ENCODE measurements around the gene MDM1. TPM values are rescaled to one million over a fixed set of nuclear protein-coding genes. Genes with fewer than 3 reads are reported as not detected.

MDM1 gene
- total RNA-seq, 3 donors from 2014 or later = 10.6 to 11.1 (median 11.1) TPM

- no peak for ATAC-seq
- no peaks in the 10 kb centered on the region for H3K9me3 Mint-ChIP-seq
- DNase-seq = no peak
- H3K36me3 Mint-ChIP-seq (ENCODE audit: insufficient read depth) = peaks cover 12% of the 10 kb centered on the region
- no peaks in the 10 kb centered on the region for H3K27me3 Mint-ChIP-seq (ENCODE audit: low read depth)
- H3K4me3 Mint-ChIP-seq = no peak overlapping the region
- H3K4me1 Mint-ChIP-seq (ENCODE audit: low read depth) = no peaks in the 10 kb centered on the region
Observed at GRCh38 chr12:68319988-68320623, 12.1 kb downstream of the MDM1 start.

GRCh38 chr12:68317047-68317667 is 15.0 kb downstream of the MDM1 start:
- no peak for ATAC-seq
- no peaks in the 10 kb centered on the region for H3K4me1 Mint-ChIP-seq (ENCODE audit: low read depth)
- H3K27me3 Mint-ChIP-seq (ENCODE audit: low read depth) = no peaks in the 10 kb centered on the region
- DNase-seq = peak; percentile 36
- H3K36me3 Mint-ChIP-seq (ENCODE audit: insufficient read depth) = peaks cover 14% of the 10 kb centered on the region
- no peaks in the 10 kb centered on the region for H3K9me3 Mint-ChIP-seq
- H3K4me3 Mint-ChIP-seq = no peak overlapping the region

GRCh38 chr12:68310370-68310769 is 21.8 kb downstream of the MDM1 start:
- H3K4me1 Mint-ChIP-seq (ENCODE audit: low read depth) = peaks cover 10% of the 10 kb centered on the region
- no peak for ATAC-seq

GRCh38 chr12:68306564-68306963 is 25.6 kb downstream of the MDM1 start:
- Mint-ChIP-seq H3K4me3 (no peak overlapping the region), H3K36me3 (ENCODE audit: insufficient read depth) (peaks cover 48% of the 10 kb centered on the region), H3K27me3 (ENCODE audit: low read depth) (no peaks in the 10 kb centered on the region), H3K9me3 (no peaks in the 10 kb centered on the region), H3K4me1 (ENCODE audit: low read depth) (peaks cover 10% of the 10 kb centered on the region)
- no peak for DNase-seq
- peak; percentile 48 to 52 for ATAC-seq

More at GRCh38 chr12:68310370-68310769, 21.8 kb downstream of the MDM1 start:
- Mint-ChIP-seq H3K27me3 (ENCODE audit: low read depth) (no peaks in the 10 kb centered on the region), H3K4me3 (no peak overlapping the region), H3K36me3 (ENCODE audit: insufficient read depth) (peaks cover 36% of the 10 kb centered on the region), H3K9me3 (no peaks in the 10 kb centered on the region)
- no peak for DNase-seq

- Mint-ChIP-seq H3K27me3 (ENCODE audit: low read depth) (no peaks in the 10 kb centered on the region), H3K4me3 (no peak overlapping the region), H3K36me3 (ENCODE audit: insufficient read depth) (peaks cover 60% of the 10 kb centered on the region), H3K9me3 (no peaks in the 10 kb centered on the region), H3K4me1 (ENCODE audit: low read depth) (peaks cover 10% of the 10 kb centered on the region)
- DNase-seq (no peak), ATAC-seq (no peak)
Observed at GRCh38 chr12:68305278-68305677, 26.9 kb downstream of the MDM1 start.

GRCh38 chr12:68304626-68305025 is 27.5 kb downstream of the MDM1 start:
- ATAC-seq = no peak
- Mint-ChIP-seq H3K36me3 (ENCODE audit: insufficient read depth) (peaks cover 66% of the 10 kb centered on the region), H3K4me1 (ENCODE audit: low read depth) (peaks cover 10% of the 10 kb centered on the region), H3K9me3 (peaks cover 3% of the 10 kb centered on the region), H3K4me3 (no peak overlapping the region), H3K27me3 (ENCODE audit: low read depth) (no peaks in the 10 kb centered on the region)
- no peak for DNase-seq

- peaks cover 10% of the 10 kb centered on the region for H3K4me1 Mint-ChIP-seq (ENCODE audit: low read depth)
- DNase-seq (no peak), ATAC-seq (no peak)
- no peaks in the 10 kb centered on the region for H3K27me3 Mint-ChIP-seq (ENCODE audit: low read depth)
- H3K9me3 Mint-ChIP-seq = peaks cover 10% of the 10 kb centered on the region
- H3K36me3 Mint-ChIP-seq (ENCODE audit: insufficient read depth) = peaks cover 69% of the 10 kb centered on the region
- H3K4me3 Mint-ChIP-seq = no peak overlapping the region
Observed at GRCh38 chr12:68303850-68304249, 28.3 kb downstream of the MDM1 start.

- DNase-seq (no peak), ATAC-seq (no peak)
- Mint-ChIP-seq H3K9me3 (peaks cover 10% of the 10 kb centered on the region), H3K36me3 (ENCODE audit: insufficient read depth) (peaks cover 60% of the 10 kb centered on the region), H3K4me1 (ENCODE audit: low read depth) (peaks cover 4% of the 10 kb centered on the region), H3K4me3 (no peak overlapping the region), H3K27me3 (ENCODE audit: low read depth) (no peaks in the 10 kb centered on the region)
Observed at GRCh38 chr12:68297929-68298328, 34.2 kb downstream of the MDM1 start.

GRCh38 chr12:68294251-68294650 is 37.9 kb downstream of the MDM1 start:
- Mint-ChIP-seq H3K9me3 (peaks cover 3% of the 10 kb centered on the region), H3K27me3 (ENCODE audit: low read depth) (no peaks in the 10 kb centered on the region), H3K36me3 (ENCODE audit: insufficient read depth) (peaks cover 29% of the 10 kb centered on the region), H3K4me1 (ENCODE audit: low read depth) (peaks cover 38% of the 10 kb centered on the region), H3K4me3 (no peak overlapping the region)
- ATAC-seq = no peak
- DNase-seq = no peak

GRCh38 chr12:68293347-68293746 is 38.8 kb downstream of the MDM1 start:
- Mint-ChIP-seq H3K36me3 (ENCODE audit: insufficient read depth) (peaks cover 21% of the 10 kb centered on the region), H3K9me3 (no peaks in the 10 kb centered on the region), H3K27me3 (ENCODE audit: low read depth) (no peaks in the 10 kb centered on the region), H3K4me1 (ENCODE audit: low read depth) (peaks cover 39% of the 10 kb centered on the region), H3K4me3 (no peak overlapping the region)
- DNase-seq (no peak), ATAC-seq (no peak)

GRCh38 chr12:68292151-68292943 is 39.8 kb downstream of the MDM1 start:
- ATAC-seq (no peak), DNase-seq (no peak)
- H3K4me1 Mint-ChIP-seq (ENCODE audit: low read depth) = peaks cover 40% of the 10 kb centered on the region
- H3K27me3 Mint-ChIP-seq (ENCODE audit: low read depth) = no peaks in the 10 kb centered on the region
- H3K9me3 Mint-ChIP-seq = no peaks in the 10 kb centered on the region
- no peak overlapping the region for H3K4me3 Mint-ChIP-seq
- H3K36me3 Mint-ChIP-seq (ENCODE audit: insufficient read depth) = peaks cover 16% of the 10 kb centered on the region

GRCh38 chr12:68291396-68292036 is 40.6 kb downstream of the MDM1 start:
- Mint-ChIP-seq H3K36me3 (ENCODE audit: insufficient read depth) (peaks cover 10% of the 10 kb centered on the region), H3K27me3 (ENCODE audit: low read depth) (no peaks in the 10 kb centered on the region), H3K4me3 (no peak overlapping the region), H3K4me1 (ENCODE audit: low read depth) (peaks cover 43% of the 10 kb centered on the region), H3K9me3 (no peaks in the 10 kb centered on the region)
- ATAC-seq = no peak
- no peak for DNase-seq

- no peaks in the 10 kb centered on the region for H3K9me3 Mint-ChIP-seq
- peaks cover 9% of the 10 kb centered on the region for H3K36me3 Mint-ChIP-seq (ENCODE audit: insufficient read depth)
- DNase-seq = peak; percentile 6
- H3K4me1 Mint-ChIP-seq (ENCODE audit: low read depth) = peaks cover 43% of the 10 kb centered on the region
- peak; percentile 95 to 98 for ATAC-seq
- H3K4me3 Mint-ChIP-seq = peak overlapping the region; percentile 41
- no peaks in the 10 kb centered on the region for H3K27me3 Mint-ChIP-seq (ENCODE audit: low read depth)
Observed at GRCh38 chr12:68290126-68290525, 42.0 kb downstream of the MDM1 start.

GRCh38 chr12:68287106-68287505 is 45.1 kb downstream of the MDM1 start:
- peaks cover 32% of the 10 kb centered on the region for H3K4me1 Mint-ChIP-seq (ENCODE audit: low read depth)
- no peak overlapping the region for H3K4me3 Mint-ChIP-seq
- ATAC-seq (no peak), DNase-seq (no peak)
- no peaks in the 10 kb centered on the region for H3K36me3 Mint-ChIP-seq (ENCODE audit: insufficient read depth)
- no peaks in the 10 kb centered on the region for H3K9me3 Mint-ChIP-seq
- no peaks in the 10 kb centered on the region for H3K27me3 Mint-ChIP-seq (ENCODE audit: low read depth)
